GM23338 (cell line): ENCODE data around the gene ZNF474. TPM values are rescaled to one million over a fixed set of nuclear protein-coding genes. Genes with fewer than 3 reads are reported as not detected.

Experiments
- ATAC-seq: fragments of 200-7000 bp; cut with Tn5 transposase; 3 replicates; pipeline ENCODE4 v1.9.1; 2020
- DNase-seq: peaks from one replicate; pipeline ENCODE4 v3.0.0-alpha.2; 2015; ENCODE audit warnings: low spot score
- H2AFZ ChIP-seq: fragments of 200-600 bp; sonication (generic); 2 replicates; pipeline ENCODE4 v1.8.0; 2016; ENCODE audit warnings: antibody characterized with exemption, mild to moderate bottlenecking, moderate library complexity
- H3F3A ChIP-seq: fragments of 200-600 bp; sonication (generic); replicated peaks from 2 replicates; pipeline ENCODE4 v1.8.0; 2017; ENCODE audit warnings: antibody characterized with exemption, mixed run types, low read depth
- H3K27ac ChIP-seq: fragments of 200-600 bp; sonication (generic); 2 replicates; pipeline ENCODE4 v1.6.1; 2016; ENCODE audit warnings: low read depth
- H3K27me3 ChIP-seq: fragments of 200-600 bp; sonication (generic); 2 replicates; pipeline ENCODE4 v1.8.0; 2016; ENCODE audit warnings: mild to moderate bottlenecking, mixed run types, moderate library complexity; ENCODE audit not compliant: insufficient read depth
- H3K36me3 ChIP-seq: fragments of 200-600 bp; sonication (generic); 2 replicates; pipeline ENCODE4 v1.8.0; 2016; ENCODE audit warnings: mild to moderate bottlenecking; ENCODE audit not compliant: insufficient read depth
- H3K4me1 ChIP-seq: fragments of 200-600 bp; sonication (generic); 2 replicates; pipeline ENCODE4 v1.8.0; 2016; ENCODE audit warnings: mild to moderate bottlenecking, moderate library complexity; ENCODE audit not compliant: insufficient read depth
- H3K4me2 ChIP-seq: fragments of 200-600 bp; sonication (generic); 2 replicates; pipeline ENCODE4 v1.7.1; 2017; ENCODE audit warnings: mixed run types
- H3K4me3 ChIP-seq: fragments of 200-600 bp; sonication (generic); 2 replicates; pipeline ENCODE4 v1.6.1; 2016; ENCODE audit warnings: mixed run types
- H3K79me2 ChIP-seq: fragments of 200-600 bp; sonication (generic); replicated peaks from 2 replicates; pipeline ENCODE4 v1.8.0; 2017; ENCODE audit warnings: mild to moderate bottlenecking; ENCODE audit not compliant: insufficient read depth
- H3K9me2 ChIP-seq: fragments of 200-600 bp; sonication (generic); 2 replicates; pipeline ENCODE4 v1.8.0; 2017; ENCODE audit not compliant: insufficient read depth
- H4K20me1 ChIP-seq: fragments of 200-600 bp; sonication (generic); replicated peaks from 2 replicates; pipeline ENCODE4 v1.8.0; 2017; ENCODE audit warnings: mild to moderate bottlenecking; ENCODE audit not compliant: insufficient read depth
- H3K27ac Mint-ChIP-seq: 2 replicates; pipeline ENCODE4 v1.8.0; 2020; ENCODE audit warnings: inconsistent platforms, mild to moderate bottlenecking, moderate library complexity, mixed read lengths
- H3K27me3 Mint-ChIP-seq: 3 replicates; pipeline ENCODE4 v1.8.0; 2022; ENCODE audit warnings: low read depth, mild to moderate bottlenecking, moderate library complexity, mixed read lengths, inconsistent platforms; ENCODE audit not compliant: insufficient read depth, poor library complexity
- H3K36me3 Mint-ChIP-seq: 3 replicates; pipeline ENCODE4 v1.8.0; 2021; ENCODE audit warnings: low read depth, mild to moderate bottlenecking, inconsistent platforms, moderate library complexity, mixed read lengths
- H3K4me1 Mint-ChIP-seq: 3 replicates; pipeline ENCODE4 v1.8.0; 2020; ENCODE audit warnings: mild to moderate bottlenecking, inconsistent platforms, mixed read lengths
- H3K4me3 Mint-ChIP-seq: 3 replicates; pipeline ENCODE4 v1.8.0; 2021; ENCODE audit warnings: moderate library complexity, mild to moderate bottlenecking, inconsistent platforms, mixed read lengths
- H3K9me3 Mint-ChIP-seq: 3 replicates; pipeline ENCODE4 v1.8.0; 2020; ENCODE audit warnings: moderate library complexity, mild to moderate bottlenecking, inconsistent platforms, mixed read lengths
- CREB1 ChIP-seq: fragments of 250-450 bp; sonication (Bioruptor Pico); IDR thresholded peaks from 2 replicates; pipeline ENCODE4 v1.5.0; 2020; ENCODE audit warnings: low read depth, mild to moderate bottlenecking, moderate library complexity
- EZH2 ChIP-seq: fragments of 200-600 bp; sonication (generic); IDR thresholded peaks from one replicate; pipeline ENCODE4 v1.8.0; 2017; ENCODE audit warnings: antibody characterized with exemption, mild to moderate bottlenecking, low read depth; ENCODE audit not compliant: unreplicated experiment
- EZH2phosphoT487 ChIP-seq: fragments of 200-600 bp; sonication (generic); IDR thresholded peaks from one replicate; pipeline ENCODE4 v1.8.1; 2018; ENCODE audit warnings: antibody characterized with exemption; ENCODE audit not compliant: unreplicated experiment
- NANOG ChIP-seq: IDR thresholded peaks from 2 replicates; pipeline ENCODE4 v1.6.1; 2016; ENCODE audit warnings: antibody characterized with exemption, borderline replicate concordance
- POLR2AphosphoS5 ChIP-seq: IDR thresholded peaks from 2 replicates; pipeline ENCODE4 v1.6.1; 2016; ENCODE audit warnings: antibody characterized with exemption, low read depth
- STAT1 ChIP-seq: IDR thresholded peaks from one replicate; pipeline ENCODE4 v1.6.1; 2016; ENCODE audit warnings: antibody characterized with exemption; ENCODE audit not compliant: unreplicated experiment
- ZNF114 ChIP-seq: fragments of 250-450 bp; sonication (Bioruptor Pico); IDR thresholded peaks from 2 replicates; pipeline ENCODE4 v1.5.0; 2020; ENCODE audit warnings: mild to moderate bottlenecking, moderate library complexity
- polyA plus RNA-seq: library from polyadenylated mRNA; unstranded; fragments of >200 nt; fragmentation: Nextera tagmentation; extraction: Ambion mirVana; gene quantifications from 2 replicates; pipeline ENCODE4 v1.2.1, GENCODE V29; 2016
- total RNA-seq: library from RNA; depleted of rRNA; stranded (reverse); fragments of >200 nt; shearing (Covaris generic); gene quantifications from 2 replicates; pipeline ENCODE4 v1.2.3, GENCODE V29; 2014
- TF ChIP-seq, protein P1 (sequence below): fragments of 250-450 bp; sonication (Bioruptor Pico); IDR thresholded peaks from 2 replicates; pipeline ENCODE4 v1.5.0; 2020; ENCODE audit warnings: mild to moderate bottlenecking, moderate library complexity
- TF ChIP-seq, protein P2 (sequence below), 2 experiments: fragments of 200-600 bp in 1 of 2; sonication (generic) in 1 of 2; conservative IDR thresholded peaks; 2 replicates each; pipeline versions ENCODE4 v1.5.1 to v1.6.1; 2016 to 2017; ENCODE audit warnings: antibody characterized with exemption in 2 of 2, low read depth in 2 of 2, mild to moderate bottlenecking in 2 of 2, moderate library complexity in 1 of 2
- TF ChIP-seq, protein P3 (sequence below): IDR thresholded peaks from one replicate; pipeline ENCODE4 v1.6.1; 2018; ENCODE audit warnings: antibody characterized with exemption; ENCODE audit not compliant: unreplicated experiment

The ZNF474 gene
- total and polyA plus RNA-seq, 2 experiments from 2014 or later = 0.59 TPM; not detected in 1

DNA sequence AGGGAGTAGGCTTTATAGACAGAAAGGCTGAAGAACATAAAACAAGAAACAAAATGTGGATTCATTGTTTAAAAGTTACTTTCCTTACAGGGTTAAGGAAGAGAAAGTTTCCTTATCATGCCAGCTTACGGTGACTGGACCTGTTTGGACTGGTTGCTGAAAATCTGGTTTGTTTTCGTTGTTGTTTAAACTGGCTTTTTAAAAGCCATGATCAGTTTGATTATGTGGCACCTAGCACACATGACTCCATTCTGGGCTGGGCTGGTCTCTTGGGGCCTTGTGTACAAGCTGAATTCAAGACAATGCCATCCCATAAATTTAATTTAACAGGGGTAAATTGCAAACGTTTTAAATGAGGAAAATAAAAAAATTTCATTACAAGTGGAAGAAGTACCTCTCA, 18.4 kb upstream of the ZNF474 start (continued):
- TF ChIP-seq, protein P1, sequence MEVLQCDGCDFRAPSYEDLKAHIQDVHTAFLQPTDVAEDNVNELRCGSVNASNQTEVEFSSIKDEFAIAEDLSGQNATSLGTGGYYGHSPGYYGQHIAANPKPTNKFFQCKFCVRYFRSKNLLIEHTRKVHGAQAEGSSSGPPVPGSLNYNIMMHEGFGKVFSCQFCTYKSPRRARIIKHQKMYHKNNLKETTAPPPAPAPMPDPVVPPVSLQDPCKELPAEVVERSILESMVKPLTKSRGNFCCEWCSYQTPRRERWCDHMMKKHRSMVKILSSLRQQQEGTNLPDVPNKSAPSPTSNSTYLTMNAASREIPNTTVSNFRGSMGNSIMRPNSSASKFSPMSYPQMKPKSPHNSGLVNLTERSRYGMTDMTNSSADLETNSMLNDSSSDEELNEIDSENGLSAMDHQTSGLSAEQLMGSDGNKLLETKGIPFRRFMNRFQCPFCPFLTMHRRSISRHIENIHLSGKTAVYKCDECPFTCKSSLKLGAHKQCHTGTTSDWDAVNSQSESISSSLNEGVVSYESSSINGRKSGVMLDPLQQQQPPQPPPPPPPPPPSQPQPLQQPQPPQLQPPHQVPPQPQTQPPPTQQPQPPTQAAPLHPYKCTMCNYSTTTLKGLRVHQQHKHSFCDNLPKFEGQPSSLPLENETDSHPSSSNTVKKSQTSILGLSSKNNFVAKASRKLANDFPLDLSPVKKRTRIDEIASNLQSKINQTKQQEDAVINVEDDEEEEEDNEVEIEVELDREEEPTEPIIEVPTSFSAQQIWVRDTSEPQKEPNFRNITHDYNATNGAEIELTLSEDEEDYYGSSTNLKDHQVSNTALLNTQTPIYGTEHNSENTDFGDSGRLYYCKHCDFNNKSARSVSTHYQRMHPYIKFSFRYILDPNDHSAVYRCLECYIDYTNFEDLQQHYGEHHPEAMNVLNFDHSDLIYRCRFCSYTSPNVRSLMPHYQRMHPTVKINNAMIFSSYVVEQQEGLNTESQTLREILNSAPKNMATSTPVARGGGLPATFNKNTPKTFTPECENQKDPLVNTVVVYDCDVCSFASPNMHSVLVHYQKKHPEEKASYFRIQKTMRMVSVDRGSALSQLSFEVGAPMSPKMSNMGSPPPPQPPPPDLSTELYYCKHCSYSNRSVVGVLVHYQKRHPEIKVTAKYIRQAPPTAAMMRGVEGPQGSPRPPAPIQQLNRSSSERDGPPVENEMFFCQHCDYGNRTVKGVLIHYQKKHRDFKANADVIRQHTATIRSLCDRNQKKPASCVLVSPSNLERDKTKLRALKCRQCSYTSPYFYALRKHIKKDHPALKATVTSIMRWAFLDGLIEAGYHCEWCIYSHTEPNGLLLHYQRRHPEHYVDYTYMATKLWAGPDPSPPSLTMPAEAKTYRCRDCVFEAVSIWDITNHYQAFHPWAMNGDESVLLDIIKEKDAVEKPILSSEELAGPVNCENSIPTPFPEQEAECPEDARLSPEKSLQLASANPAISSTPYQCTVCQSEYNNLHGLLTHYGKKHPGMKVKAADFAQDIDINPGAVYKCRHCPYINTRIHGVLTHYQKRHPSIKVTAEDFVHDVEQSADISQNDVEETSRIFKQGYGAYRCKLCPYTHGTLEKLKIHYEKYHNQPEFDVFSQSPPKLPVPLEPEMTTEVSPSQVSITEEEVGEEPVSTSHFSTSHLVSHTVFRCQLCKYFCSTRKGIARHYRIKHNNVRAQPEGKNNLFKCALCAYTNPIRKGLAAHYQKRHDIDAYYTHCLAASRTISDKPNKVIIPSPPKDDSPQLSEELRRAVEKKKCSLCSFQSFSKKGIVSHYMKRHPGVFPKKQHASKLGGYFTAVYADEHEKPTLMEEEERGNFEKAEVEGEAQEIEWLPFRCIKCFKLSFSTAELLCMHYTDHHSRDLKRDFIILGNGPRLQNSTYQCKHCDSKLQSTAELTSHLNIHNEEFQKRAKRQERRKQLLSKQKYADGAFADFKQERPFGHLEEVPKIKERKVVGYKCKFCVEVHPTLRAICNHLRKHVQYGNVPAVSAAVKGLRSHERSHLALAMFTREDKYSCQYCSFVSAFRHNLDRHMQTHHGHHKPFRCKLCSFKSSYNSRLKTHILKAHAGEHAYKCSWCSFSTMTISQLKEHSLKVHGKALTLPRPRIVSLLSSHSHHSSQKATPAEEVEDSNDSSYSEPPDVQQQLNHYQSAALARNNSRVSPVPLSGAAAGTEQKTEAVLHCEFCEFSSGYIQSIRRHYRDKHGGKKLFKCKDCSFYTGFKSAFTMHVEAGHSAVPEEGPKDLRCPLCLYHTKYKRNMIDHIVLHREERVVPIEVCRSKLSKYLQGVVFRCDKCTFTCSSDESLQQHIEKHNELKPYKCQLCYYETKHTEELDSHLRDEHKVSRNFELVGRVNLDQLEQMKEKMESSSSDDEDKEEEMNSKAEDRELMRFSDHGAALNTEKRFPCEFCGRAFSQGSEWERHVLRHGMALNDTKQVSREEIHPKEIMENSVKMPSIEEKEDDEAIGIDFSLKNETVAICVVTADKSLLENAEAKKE (CRISPR knock-in tag) = no peak
- TF ChIP-seq CREB1 (CRISPR knock-in tag) (no peak), ZNF114 (CRISPR knock-in tag) (no peak), POLR2AphosphoS5 (no peak), EZH2 (no peak), STAT1 (no peak), NANOG (no peak), EZH2phosphoT487 (no peak)
- TF ChIP-seq, protein P2, sequence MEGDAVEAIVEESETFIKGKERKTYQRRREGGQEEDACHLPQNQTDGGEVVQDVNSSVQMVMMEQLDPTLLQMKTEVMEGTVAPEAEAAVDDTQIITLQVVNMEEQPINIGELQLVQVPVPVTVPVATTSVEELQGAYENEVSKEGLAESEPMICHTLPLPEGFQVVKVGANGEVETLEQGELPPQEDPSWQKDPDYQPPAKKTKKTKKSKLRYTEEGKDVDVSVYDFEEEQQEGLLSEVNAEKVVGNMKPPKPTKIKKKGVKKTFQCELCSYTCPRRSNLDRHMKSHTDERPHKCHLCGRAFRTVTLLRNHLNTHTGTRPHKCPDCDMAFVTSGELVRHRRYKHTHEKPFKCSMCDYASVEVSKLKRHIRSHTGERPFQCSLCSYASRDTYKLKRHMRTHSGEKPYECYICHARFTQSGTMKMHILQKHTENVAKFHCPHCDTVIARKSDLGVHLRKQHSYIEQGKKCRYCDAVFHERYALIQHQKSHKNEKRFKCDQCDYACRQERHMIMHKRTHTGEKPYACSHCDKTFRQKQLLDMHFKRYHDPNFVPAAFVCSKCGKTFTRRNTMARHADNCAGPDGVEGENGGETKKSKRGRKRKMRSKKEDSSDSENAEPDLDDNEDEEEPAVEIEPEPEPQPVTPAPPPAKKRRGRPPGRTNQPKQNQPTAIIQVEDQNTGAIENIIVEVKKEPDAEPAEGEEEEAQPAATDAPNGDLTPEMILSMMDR (conservative IDR thresholded peaks at IDR 0.05; ENCODE audit: low read depth in 2 of 2) = no peak

DNA sequence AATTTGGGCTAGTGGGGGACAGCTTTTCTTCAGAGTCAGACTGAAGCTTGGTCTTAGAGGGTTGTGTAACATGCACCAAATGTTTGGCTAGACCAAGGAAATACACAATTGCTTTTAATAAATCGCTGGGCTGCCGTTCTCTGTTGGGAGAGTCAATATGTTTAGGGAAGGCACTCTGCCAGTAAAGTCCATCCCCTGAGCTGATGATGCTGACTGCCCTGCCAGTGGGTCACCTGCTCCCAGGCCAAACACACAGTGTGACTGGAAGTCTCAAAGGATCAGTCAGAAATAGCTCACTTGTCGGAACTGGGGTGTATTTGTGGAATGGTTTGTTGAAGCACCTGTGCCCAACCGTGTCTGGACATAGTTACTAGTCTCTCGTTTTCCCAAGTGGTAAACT, 17.9 kb upstream of the ZNF474 start:
- no peaks in the 10 kb centered on the region for H3K79me2 ChIP-seq
- H3K27ac Mint-ChIP-seq = no peak overlapping the region
- H3K4me1 ChIP-seq = no peaks in the 10 kb centered on the region
- H3K4me2 ChIP-seq = no peak overlapping the region
- no peaks in the 10 kb centered on the region for H3K9me2 ChIP-seq
- H4K20me1 ChIP-seq = no peaks in the 10 kb centered on the region
- no peak overlapping the region for H3K27ac ChIP-seq
- H3K27me3 Mint-ChIP-seq = no peaks in the 10 kb centered on the region
- no peak overlapping the region for H3K4me3 Mint-ChIP-seq
- no peaks in the 10 kb centered on the region for H3K27me3 ChIP-seq
- no peaks in the 10 kb centered on the region for H3K9me3 Mint-ChIP-seq
- no peak for DNase-seq
- peaks cover 8% of the 10 kb centered on the region; the same call in 2 of the 3 replicates for H3K4me1 Mint-ChIP-seq
- H3K36me3 Mint-ChIP-seq = no peaks in the 10 kb centered on the region
- H3K4me3 ChIP-seq = no peak overlapping the region
- H2AFZ ChIP-seq = no peak overlapping the region
- no peak for ATAC-seq
- no peaks in the 10 kb centered on the region for H3F3A ChIP-seq
- H3K36me3 ChIP-seq = no peaks in the 10 kb centered on the region
- TF ChIP-seq STAT1 = no peak
- TF ChIP-seq, protein P3, sequence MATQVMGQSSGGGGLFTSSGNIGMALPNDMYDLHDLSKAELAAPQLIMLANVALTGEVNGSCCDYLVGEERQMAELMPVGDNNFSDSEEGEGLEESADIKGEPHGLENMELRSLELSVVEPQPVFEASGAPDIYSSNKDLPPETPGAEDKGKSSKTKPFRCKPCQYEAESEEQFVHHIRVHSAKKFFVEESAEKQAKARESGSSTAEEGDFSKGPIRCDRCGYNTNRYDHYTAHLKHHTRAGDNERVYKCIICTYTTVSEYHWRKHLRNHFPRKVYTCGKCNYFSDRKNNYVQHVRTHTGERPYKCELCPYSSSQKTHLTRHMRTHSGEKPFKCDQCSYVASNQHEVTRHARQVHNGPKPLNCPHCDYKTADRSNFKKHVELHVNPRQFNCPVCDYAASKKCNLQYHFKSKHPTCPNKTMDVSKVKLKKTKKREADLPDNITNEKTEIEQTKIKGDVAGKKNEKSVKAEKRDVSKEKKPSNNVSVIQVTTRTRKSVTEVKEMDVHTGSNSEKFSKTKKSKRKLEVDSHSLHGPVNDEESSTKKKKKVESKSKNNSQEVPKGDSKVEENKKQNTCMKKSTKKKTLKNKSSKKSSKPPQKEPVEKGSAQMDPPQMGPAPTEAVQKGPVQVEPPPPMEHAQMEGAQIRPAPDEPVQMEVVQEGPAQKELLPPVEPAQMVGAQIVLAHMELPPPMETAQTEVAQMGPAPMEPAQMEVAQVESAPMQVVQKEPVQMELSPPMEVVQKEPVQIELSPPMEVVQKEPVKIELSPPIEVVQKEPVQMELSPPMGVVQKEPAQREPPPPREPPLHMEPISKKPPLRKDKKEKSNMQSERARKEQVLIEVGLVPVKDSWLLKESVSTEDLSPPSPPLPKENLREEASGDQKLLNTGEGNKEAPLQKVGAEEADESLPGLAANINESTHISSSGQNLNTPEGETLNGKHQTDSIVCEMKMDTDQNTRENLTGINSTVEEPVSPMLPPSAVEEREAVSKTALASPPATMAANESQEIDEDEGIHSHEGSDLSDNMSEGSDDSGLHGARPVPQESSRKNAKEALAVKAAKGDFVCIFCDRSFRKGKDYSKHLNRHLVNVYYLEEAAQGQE = no peak
